Keratinocyte (primary cell): ENCODE results near the gene FAM8A1. TPM values are rescaled to one million over a fixed set of nuclear protein-coding genes. Genes with fewer than 3 reads are reported as not detected.

Experiments
- DNase-seq: peaks from one replicate; pipeline ENCODE4 v3.0.0-alpha.2; 2011; ENCODE audit warnings: low read depth, missing footprints, low spot score
- FAIRE-seq: peaks from 2 replicates; lab custom pipeline; 2011; peaks lifted over from hg19 to GRCh38; lab: Jason Lieb, UNC
- H2AFZ ChIP-seq: 2 replicates; pipeline ENCODE4 v1.6.0; 2012; ENCODE audit warnings: low read length, control low read depth, inconsistent platforms; ENCODE audit not compliant: control insufficient read depth
- H3K27ac ChIP-seq: 2 replicates; pipeline ENCODE4 v1.5.1; 2011; ENCODE audit warnings: low read length; ENCODE audit not compliant: control insufficient read depth, insufficient read depth
- H3K27me3 ChIP-seq: 3 replicates; pipeline ENCODE4 v1.6.0; 2011; ENCODE audit warnings: low read length; ENCODE audit not compliant: control insufficient read depth, insufficient read depth; ENCODE audit errors: extremely low read depth
- H3K36me3 ChIP-seq, 2 experiments: 2 replicates in 1 of 2; 3 replicates in 1 of 2; pipeline ENCODE4 v1.5.1; 2011; ENCODE audit warnings: low read length in 2 of 2, mild to moderate bottlenecking in 1 of 2; ENCODE audit not compliant: control insufficient read depth in 2 of 2, insufficient read depth in 2 of 2; ENCODE audit errors: extremely low read depth in 1 of 2
- H3K4me1 ChIP-seq: 3 replicates; pipeline ENCODE4 v1.5.1; 2011; ENCODE audit warnings: low read length; ENCODE audit not compliant: control insufficient read depth, insufficient read depth; ENCODE audit errors: extremely low read depth
- H3K4me2 ChIP-seq: 3 replicates; pipeline ENCODE4 v1.6.0; 2011; ENCODE audit warnings: low read depth, low read length; ENCODE audit not compliant: control insufficient read depth, insufficient read depth; ENCODE audit errors: extremely low read depth
- H3K4me3 ChIP-seq, 3 experiments: fragments of 200-600 bp in 1 of 3; sonication (generic) in 1 of 3; 2 replicates in 2 of 3; 3 replicates in 1 of 3; pipeline ENCODE4 v1.5.1; 2011 to 2016; ENCODE audit warnings: low read length in 3 of 3, mild to moderate bottlenecking in 3 of 3, control low read depth in 2 of 3, inconsistent platforms in 1 of 3, low read depth in 1 of 3, mixed read lengths in 1 of 3, mixed run types in 1 of 3, moderate library complexity in 1 of 3; ENCODE audit not compliant: control insufficient read depth in 2 of 3, insufficient read depth in 2 of 3; ENCODE audit errors: extremely low read depth in 1 of 3
- H3K79me2 ChIP-seq: 2 replicates; pipeline ENCODE4 v1.6.0; 2012; ENCODE audit warnings: low read length; ENCODE audit not compliant: control insufficient read depth, insufficient read depth
- H3K9ac ChIP-seq: 3 replicates; pipeline ENCODE4 v1.6.0; 2011; ENCODE audit warnings: low read length; ENCODE audit not compliant: control insufficient read depth, insufficient read depth; ENCODE audit errors: extremely low read depth
- H3K9me1 ChIP-seq: 3 replicates; pipeline ENCODE4 v1.6.0; 2011; ENCODE audit warnings: low read length; ENCODE audit not compliant: control insufficient read depth, insufficient read depth; ENCODE audit errors: extremely low read depth
- H3K9me3 ChIP-seq: 2 replicates; pipeline ENCODE4 v1.5.1; 2012; ENCODE audit warnings: low read depth, low read length; ENCODE audit not compliant: control insufficient read depth
- H4K20me1 ChIP-seq: 3 replicates; pipeline ENCODE4 v1.6.0; 2011; ENCODE audit warnings: low read length; ENCODE audit not compliant: control insufficient read depth, insufficient read depth; ENCODE audit errors: extremely low read depth
- EZH2 ChIP-seq: IDR thresholded peaks from one replicate; pipeline ENCODE4 v1.6.1; 2012; ENCODE audit warnings: inconsistent platforms, mild to moderate bottlenecking, low read length, moderate library complexity
- dilution Hi-C: fragments of 300-500 bp; cut with MboI; formaldehyde crosslinking; loops from one replicate; pipeline ENCODE4 v1.7.0; 2020; ENCODE audit warnings: low sequenced_read_pairs; ENCODE audit not compliant: extremely low pct_ligation_motif_present
- polyA plus RNA-seq, 5 experiments: library from polyadenylated mRNA; depleted of rRNA in 3 of 5; stranded (reverse) in 3 of 5; stranded (forward) in 1 of 5; unstranded in 1 of 5; fragments of >200 nt; gene quantifications; 1 replicate in 1 of 5; 2 replicates in 3 of 5; 3 replicates in 1 of 5; pipeline versions ENCODE4 v1.2.1 to v1.2.3, GENCODE V29; 2011 to 2012; ENCODE audit warnings: missing spikeins in 2 of 5, low read depth in 1 of 5, low replicate concordance in 1 of 5
- TF ChIP-seq, protein P1 (sequence below), 3 experiments: IDR thresholded peaks in 1 of 3; conservative IDR thresholded peaks in 1 of 3; optimal IDR thresholded peaks in 1 of 3; 2 replicates in 2 of 3; 3 replicates in 1 of 3; pipeline versions ENCODE3 to v1.5.1; 2011; ENCODE audit warnings: low read length in 3 of 3, mild to moderate bottlenecking in 3 of 3, moderate library complexity in 2 of 3, control low read depth in 1 of 3, inconsistent platforms in 1 of 3; ENCODE audit not compliant: insufficient read depth in 2 of 3; ENCODE audit errors: extremely low read depth in 1 of 3

Gene FAM8A1
- polyA plus RNA-seq, 1 donor (not counting 4 experiments of a cell fraction or from before 2014, with no cell fraction given), result 9.1 TPM

DNA sequence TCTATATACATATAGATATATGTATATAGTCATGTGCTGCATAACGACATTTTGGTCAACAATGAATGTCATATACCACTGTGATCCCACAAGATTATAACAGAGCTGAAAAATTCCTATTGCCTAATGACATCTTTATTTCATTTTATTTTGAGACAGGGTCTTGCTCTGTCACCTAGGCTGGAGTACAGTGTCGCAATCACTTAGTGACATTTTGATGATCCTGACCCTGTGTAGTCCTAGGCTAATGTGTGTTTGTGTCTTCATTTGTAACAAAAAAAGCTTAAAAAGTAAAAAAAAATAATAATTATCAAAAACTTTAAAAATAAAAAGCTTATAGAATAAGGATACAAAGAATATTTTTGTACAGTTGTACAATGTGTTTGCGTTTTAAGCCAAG lies 4.0 kb upstream of the FAM8A1 start:
- dilution Hi-C loops, result loop anchor here (25.0 kb wide), 1 partner anchor 434 kb away; no protein-coding TSS in a partner anchor
- no peak for FAIRE-seq

DNA sequence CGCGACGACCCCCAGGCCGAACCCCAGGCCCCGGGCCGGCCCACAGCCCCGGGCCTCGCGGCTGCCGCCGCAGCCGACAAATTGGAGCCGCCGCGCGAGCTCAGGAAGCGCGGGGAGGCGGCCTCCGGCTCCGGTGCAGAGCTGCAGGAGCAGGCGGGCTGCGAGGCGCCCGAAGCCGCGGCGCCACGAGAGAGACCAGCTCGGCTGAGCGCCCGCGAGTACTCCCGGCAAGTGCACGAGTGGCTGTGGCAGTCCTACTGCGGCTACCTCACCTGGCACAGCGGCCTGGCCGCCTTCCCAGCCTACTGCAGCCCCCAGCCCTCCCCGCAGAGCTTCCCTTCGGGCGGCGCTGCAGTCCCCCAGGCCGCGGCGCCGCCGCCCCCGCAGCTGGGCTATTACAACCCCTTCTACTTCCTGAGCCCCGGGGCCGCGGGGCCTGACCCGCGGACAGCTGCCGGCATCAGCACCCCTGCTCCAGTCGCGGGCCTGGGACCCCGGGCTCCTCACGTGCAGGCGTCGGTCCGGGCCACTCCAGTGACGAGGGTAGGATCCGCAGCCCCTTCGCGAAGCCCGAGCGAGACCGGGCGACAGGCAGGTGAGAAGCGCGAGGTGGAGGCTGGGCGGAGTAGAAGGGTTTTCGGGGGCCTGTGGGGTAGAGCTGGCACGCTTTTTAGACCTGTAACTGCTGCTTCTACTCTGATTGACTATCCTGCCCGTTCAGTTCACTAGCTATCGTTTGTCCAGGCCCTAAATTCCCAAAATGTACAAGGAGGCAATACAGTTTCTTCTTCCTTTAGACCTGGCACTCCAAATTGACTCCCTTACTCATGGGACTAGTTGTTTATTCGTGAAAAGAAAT lies 654 bp downstream of the FAM8A1 start:
- FAIRE-seq, result no peak
- H2AFZ ChIP-seq, result peak overlapping the region; percentile 70
- peak overlapping the region; percentile 65 for H3K4me2 ChIP-seq
- peaks cover 3% of the 10 kb centered on the region for H3K4me1 ChIP-seq
- no peaks in the 10 kb centered on the region for H3K36me3 ChIP-seq
- H3K27ac ChIP-seq, result peak overlapping the region; percentile 7
- no peak for TF ChIP-seq EZH2
- TF ChIP-seq, protein P1, sequence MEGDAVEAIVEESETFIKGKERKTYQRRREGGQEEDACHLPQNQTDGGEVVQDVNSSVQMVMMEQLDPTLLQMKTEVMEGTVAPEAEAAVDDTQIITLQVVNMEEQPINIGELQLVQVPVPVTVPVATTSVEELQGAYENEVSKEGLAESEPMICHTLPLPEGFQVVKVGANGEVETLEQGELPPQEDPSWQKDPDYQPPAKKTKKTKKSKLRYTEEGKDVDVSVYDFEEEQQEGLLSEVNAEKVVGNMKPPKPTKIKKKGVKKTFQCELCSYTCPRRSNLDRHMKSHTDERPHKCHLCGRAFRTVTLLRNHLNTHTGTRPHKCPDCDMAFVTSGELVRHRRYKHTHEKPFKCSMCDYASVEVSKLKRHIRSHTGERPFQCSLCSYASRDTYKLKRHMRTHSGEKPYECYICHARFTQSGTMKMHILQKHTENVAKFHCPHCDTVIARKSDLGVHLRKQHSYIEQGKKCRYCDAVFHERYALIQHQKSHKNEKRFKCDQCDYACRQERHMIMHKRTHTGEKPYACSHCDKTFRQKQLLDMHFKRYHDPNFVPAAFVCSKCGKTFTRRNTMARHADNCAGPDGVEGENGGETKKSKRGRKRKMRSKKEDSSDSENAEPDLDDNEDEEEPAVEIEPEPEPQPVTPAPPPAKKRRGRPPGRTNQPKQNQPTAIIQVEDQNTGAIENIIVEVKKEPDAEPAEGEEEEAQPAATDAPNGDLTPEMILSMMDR (optimal IDR thresholded peaks at IDR 0.05 in 1 of 3, IDR thresholded peaks at IDR 0.05 in 1 of 3, conservative IDR thresholded peaks at IDR 0.05 in 1 of 3; ENCODE audit: extremely low read depth in 1 of 3, insufficient read depth in 2 of 3, low read length in 3 of 3), result no peak
- no peaks in the 10 kb centered on the region for H3K9me1 ChIP-seq
- H3K27me3 ChIP-seq, result no peaks in the 10 kb centered on the region
- no peaks in the 10 kb centered on the region for H3K79me2 ChIP-seq
- H3K9ac ChIP-seq, result peak overlapping the region; percentile 69
- no peaks in the 10 kb centered on the region for H4K20me1 ChIP-seq
- H3K4me3 ChIP-seq, result peak overlapping the region; percentile 60 to 83 (median 67)
- dilution Hi-C loops, result no loop called here
- no peaks in the 10 kb centered on the region for H3K9me3 ChIP-seq
- no peak for DNase-seq

More for the DNA sequence above, 4.0 kb upstream of the FAM8A1 start:
- Histone ChIP-seq H2AFZ (no peak overlapping the region), H3K79me2 (no peaks in the 10 kb centered on the region), H4K20me1 (no peaks in the 10 kb centered on the region), H3K4me3 (no peak overlapping the region), H3K27me3 (no peaks in the 10 kb centered on the region), H3K4me2 (no peak overlapping the region), H3K9me3 (no peaks in the 10 kb centered on the region), H3K27ac (no peak overlapping the region), H3K4me1 (no peaks in the 10 kb centered on the region), H3K9me1 (no peaks in the 10 kb centered on the region), H3K36me3 (no peaks in the 10 kb centered on the region), H3K9ac (no peak overlapping the region)
- DNase-seq, result no peak
- TF ChIP-seq, protein P1 (optimal IDR thresholded peaks at IDR 0.05 in 1 of 3, IDR thresholded peaks at IDR 0.05 in 1 of 3, conservative IDR thresholded peaks at IDR 0.05 in 1 of 3; ENCODE audit: extremely low read depth in 1 of 3, insufficient read depth in 2 of 3, low read length in 3 of 3), result no peak
- TF ChIP-seq EZH2, result no peak
